ENCODE data around the gene NTN5.
"Not testable (repeated sequence)": the region's sequence is repeated elsewhere in the genome, so short reads cannot be mapped to it uniquely, and the experiment has no call there.

Gene NTN5

DNA sequence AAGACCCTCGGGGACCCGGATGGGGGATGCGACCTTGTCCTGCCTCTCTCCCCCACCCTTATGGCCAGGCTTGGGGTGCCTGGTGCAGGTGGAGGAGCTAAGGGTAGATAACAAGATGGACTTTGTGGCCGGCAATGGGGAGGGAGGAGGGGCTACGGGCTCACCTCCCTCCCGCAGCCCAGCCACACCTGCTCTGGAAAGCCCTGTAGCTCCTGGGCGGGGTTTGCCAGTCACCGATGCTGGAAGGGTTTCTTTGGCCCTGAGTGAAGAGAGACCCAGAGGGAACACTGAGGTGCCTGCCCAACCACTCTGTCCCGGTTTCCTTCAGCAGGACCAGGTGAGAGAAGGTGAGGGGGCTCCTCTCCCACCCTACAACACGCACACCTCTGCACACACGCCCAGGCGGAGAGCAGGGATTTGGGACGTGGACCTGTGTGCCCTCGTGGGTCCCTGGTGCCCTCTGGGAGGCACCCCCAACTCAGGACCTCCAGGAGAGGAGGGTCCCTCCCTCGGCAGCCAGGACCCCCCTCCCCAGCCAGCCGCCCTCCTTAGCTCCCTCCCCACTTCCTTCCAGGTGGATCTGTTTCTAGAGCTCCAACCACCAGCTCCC is 23.0 kb upstream of the NTN5 start, which contains the start of gene FUT2:
Gene FUT2, plus strand, starts transcription at position 229 of the 610 bp plus-strand sequence. CDS start 6,986 bp downstream, outside the sequence.
- no peak for DNase-seq

DNA sequence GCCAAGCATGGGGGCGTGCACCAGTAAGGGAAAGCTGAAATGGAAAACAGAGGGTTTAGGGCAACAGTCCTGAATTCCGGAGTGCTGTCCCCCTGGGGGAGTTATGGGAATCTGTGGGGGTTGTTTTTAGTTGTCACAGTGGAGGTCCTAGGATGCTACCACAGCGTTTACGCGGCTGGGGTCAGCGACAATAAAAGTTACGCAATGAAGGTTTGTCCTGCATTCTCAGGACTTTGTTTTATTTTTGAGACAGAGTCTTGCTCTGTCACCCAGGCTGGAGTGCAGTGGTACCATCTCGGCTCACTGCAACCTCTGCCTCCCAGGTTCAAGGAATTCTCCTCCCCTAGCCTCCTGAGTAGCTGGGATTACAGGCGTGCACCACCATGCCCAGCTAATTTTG is 20.8 kb upstream of the NTN5 start:
- DNase-seq, result not testable (repeated sequence)

GRCh38 chr19:48689449-48689848 is 16.6 kb upstream of the NTN5 start:
- no peak for DNase-seq

- no peak for DNase-seq
Observed at GRCh38 chr19:48687776-48688175, 15.0 kb upstream of the NTN5 start.

DNA sequence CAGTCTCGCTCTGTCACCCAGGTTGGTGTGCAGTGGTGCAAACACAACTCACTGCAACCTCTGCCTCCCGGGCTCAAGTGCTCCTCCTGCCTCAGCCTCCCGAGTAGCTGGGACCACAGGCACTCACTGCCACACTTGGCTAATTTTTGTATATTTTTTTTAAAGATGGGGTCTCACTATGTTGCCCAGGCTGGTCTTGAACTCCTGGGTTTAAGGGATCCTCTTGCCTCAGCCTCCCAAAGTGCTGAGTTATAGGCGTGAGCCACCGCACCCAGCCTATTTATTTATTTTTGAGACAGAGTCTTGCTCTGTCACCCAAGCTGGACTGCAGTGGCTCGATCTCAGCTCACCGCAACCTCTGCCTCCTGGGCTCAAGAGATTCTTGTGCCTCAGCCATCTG is 13.8 kb upstream of the NTN5 start:
- DNase-seq, result not testable (repeated sequence)

DNA sequence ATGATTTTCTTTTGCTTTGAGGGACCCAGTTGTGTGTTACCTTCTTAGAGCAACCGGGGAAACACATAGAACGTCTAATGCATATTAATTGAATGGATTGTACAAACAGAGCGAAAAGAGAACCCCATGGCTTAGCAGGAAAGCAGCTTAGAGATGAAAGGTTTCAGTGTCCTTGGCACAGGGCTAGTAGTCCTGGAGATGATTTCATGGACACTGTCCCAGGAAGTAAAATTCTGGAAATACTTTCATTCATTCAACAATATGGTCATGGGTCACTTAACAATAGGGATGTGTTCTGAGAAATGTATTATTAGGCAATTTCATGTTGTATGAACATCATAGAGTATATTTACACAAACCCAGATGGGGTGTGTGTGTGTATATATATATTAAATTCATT is 13.3 kb upstream of the NTN5 start:
- DNase-seq, result no peak

DNA sequence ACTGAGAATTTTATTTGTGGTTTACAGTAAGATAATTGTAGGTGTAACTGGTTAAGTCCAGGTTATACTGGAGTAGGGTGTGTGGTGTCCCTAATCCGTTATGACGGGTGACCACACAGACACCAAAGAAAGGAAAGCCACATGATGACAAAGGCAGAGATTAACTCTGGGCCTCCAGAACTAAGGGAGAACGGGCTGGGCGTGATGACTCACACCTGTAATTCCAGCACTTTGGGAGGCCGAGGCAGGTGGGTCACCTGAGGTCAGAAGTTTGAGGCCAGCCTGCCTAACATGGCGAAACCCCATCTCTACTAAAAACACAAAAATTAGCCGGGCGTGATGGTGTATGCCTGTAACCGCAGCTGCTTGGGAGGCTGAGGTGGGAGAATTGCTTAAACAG is 12.8 kb upstream of the NTN5 start:
- DNase-seq, result no peak

DNA sequence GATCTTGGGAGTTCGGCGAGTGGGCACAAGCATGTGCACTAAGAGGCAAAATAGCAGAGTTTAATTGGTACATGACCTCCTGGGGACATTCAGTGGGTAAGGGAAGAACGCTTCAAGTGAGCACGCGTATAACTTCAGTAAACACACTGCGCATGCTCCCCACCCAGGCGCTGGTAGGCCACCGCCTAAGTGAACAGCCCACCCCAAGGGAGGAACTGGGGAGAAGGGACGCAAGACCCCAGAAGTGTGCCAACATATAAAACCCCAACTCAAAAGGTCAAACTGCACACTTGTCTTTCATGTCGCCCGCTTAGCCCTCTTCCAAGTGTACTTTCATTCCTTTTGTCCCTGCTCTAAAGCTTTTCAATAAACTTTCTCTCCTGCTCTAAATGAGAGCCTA is 10.5 kb upstream of the NTN5 start:
- DNase-seq, result no peak

- DNase-seq, result no peak
Observed at GRCh38 chr19:48681127-48681470, 8.3 kb upstream of the NTN5 start.

GRCh38 chr19:48680436-48681126 is 7.8 kb upstream of the NTN5 start:
- no peak for DNase-seq

DNA sequence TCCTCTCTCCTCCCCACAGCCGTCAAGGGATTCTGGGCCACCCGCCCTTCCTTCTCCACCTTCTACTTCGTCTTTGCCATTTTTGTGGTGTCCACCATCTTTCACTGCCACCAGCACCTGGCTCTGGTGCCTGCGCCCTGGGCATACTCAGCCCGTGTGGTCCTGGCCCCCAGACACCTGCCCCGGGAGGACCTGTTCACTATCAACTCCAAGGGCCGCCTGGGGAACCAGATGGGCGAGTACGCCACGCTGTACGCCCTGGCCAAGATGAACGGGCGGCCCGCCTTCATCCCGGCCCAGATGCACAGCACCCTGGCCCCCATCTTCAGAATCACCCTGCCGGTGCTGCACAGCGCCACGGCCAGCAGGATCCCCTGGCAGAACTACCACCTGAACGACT is 7.2 kb upstream of the NTN5 start:
- DNase-seq, result not testable (repeated sequence)

- no peak for DNase-seq
Observed at GRCh38 chr19:48678201-48678600, 5.4 kb upstream of the NTN5 start.

GRCh38 chr19:48676887-48677286 is 4.1 kb upstream of the NTN5 start:
- no peak for DNase-seq

- no peak for DNase-seq
Observed at GRCh38 chr19:48676487-48676886, 3.7 kb upstream of the NTN5 start.

GRCh38 chr19:48674921-48675824 is 2.4 kb upstream of the NTN5 start:
- peak; percentile 96 for DNase-seq

- DNase-seq, result no peak
Observed at GRCh38 chr19:48674216-48674809, 1.5 kb upstream of the NTN5 start.

- no peak for DNase-seq
Observed at GRCh38 chr19:48673436-48674100, 751 bp upstream of the NTN5 start.

- DNase-seq, result no peak
Observed at GRCh38 chr19:48671446-48671995, 1.3 kb downstream of the NTN5 start.

GRCh38 chr19:48670699-48671445 is 1.9 kb downstream of the NTN5 start:
- DNase-seq, result no peak

- DNase-seq, result no peak
Observed at GRCh38 chr19:48669903-48670668, 2.7 kb downstream of the NTN5 start.

GRCh38 chr19:48668761-48669160 is 4.1 kb downstream of the NTN5 start:
- DNase-seq, result no peak

Data from 8988T (cell line).